ENCODE results near the gene ERF.

The ERF gene

GRCh38 chr19:42242069-42242511, 12.8 kb downstream of the ERF start:
- no peak for ATAC-seq
- no peak for TF ChIP-seq ESRRG (CRISPR knock-in tag; IDR thresholded peaks at IDR 0.05)
- no peak for TF ChIP-seq TCF4 (CRISPR knock-in tag; IDR thresholded peaks at IDR 0.05; ENCODE audit: borderline replicate concordance)
- TF ChIP-seq SNAI2 (CRISPR knock-in tag; IDR thresholded peaks at IDR 0.05) = no peak
- no peak for TF ChIP-seq BACH2 (CRISPR knock-in tag; IDR thresholded peaks at IDR 0.05; ENCODE audit: borderline replicate concordance)
- TF ChIP-seq, protein P1, sequence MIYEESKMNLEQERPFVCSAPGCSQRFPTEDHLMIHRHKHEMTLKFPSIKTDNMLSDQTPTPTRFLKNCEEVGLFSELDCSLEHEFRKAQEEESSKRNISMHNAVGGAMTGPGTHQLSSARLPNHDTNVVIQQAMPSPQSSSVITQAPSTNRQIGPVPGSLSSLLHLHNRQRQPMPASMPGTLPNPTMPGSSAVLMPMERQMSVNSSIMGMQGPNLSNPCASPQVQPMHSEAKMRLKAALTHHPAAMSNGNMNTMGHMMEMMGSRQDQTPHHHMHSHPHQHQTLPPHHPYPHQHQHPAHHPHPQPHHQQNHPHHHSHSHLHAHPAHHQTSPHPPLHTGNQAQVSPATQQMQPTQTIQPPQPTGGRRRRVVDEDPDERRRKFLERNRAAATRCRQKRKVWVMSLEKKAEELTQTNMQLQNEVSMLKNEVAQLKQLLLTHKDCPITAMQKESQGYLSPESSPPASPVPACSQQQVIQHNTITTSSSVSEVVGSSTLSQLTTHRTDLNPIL (CRISPR knock-in tag; IDR thresholded peaks at IDR 0.05; ENCODE audit: low read depth) = no peak
- no peak for TF ChIP-seq ZNF70 (CRISPR knock-in tag; IDR thresholded peaks at IDR 0.05)
- TF ChIP-seq ZFP3 (CRISPR knock-in tag; IDR thresholded peaks at IDR 0.05) = no peak
- TF ChIP-seq ZNF8 (CRISPR knock-in tag; IDR thresholded peaks at IDR 0.05) = no peak
- TF ChIP-seq CSDC2 (CRISPR knock-in tag; IDR thresholded peaks at IDR 0.05) = no peak
- TF ChIP-seq TOX (CRISPR knock-in tag; IDR thresholded peaks at IDR 0.05; ENCODE audit: borderline replicate concordance) = no peak
- TF ChIP-seq ARNTL (CRISPR knock-in tag; IDR thresholded peaks at IDR 0.05; ENCODE audit: borderline replicate concordance, low read depth) = no peak
- TF ChIP-seq PPARA (CRISPR knock-in tag; IDR thresholded peaks at IDR 0.05; ENCODE audit: borderline replicate concordance) = no peak
- TF ChIP-seq TSHZ2 (CRISPR knock-in tag; IDR thresholded peaks at IDR 0.05) = no peak
- no peak for TF ChIP-seq GLIS3 (CRISPR knock-in tag; IDR thresholded peaks at IDR 0.05)
- no peak for TF ChIP-seq ZNF565 (CRISPR knock-in tag; conservative IDR thresholded peaks at IDR 0.05; ENCODE audit: low read depth)
- no peak for TF ChIP-seq ZFP30 (CRISPR knock-in tag; IDR thresholded peaks at IDR 0.05)
- no peak for TF ChIP-seq PATZ1 (CRISPR knock-in tag; IDR thresholded peaks at IDR 0.05; ENCODE audit: borderline replicate concordance)
- TF ChIP-seq OSR1 (CRISPR knock-in tag; IDR thresholded peaks at IDR 0.05) = no peak

DNA sequence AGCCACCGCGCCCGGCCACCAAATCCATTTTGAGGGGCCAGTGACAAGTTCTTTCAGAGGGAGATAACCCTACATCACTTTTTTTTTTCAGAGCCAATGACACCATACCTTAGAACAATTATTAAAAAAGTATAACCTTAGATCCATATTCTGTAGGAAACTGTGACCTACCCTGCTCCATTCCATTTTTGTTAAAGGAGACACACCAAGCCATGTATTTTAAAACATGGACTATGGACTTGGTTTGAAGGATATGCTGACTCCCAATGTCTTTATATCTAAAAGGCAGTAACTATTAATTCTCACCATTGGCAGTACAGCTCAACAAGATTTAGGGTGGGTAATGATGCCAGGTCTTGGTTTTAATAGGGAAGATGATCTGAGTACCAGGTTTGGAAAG, 13.6 kb downstream of the ERF start:
- no peak for TF ChIP-seq ZNF8 (CRISPR knock-in tag; IDR thresholded peaks at IDR 0.05)
- no peak for TF ChIP-seq ZNF70 (CRISPR knock-in tag; IDR thresholded peaks at IDR 0.05)
- TF ChIP-seq GLIS3 (CRISPR knock-in tag; IDR thresholded peaks at IDR 0.05) = no peak
- TF ChIP-seq ARNTL (CRISPR knock-in tag; IDR thresholded peaks at IDR 0.05; ENCODE audit: borderline replicate concordance, low read depth) = no peak
- TF ChIP-seq ZFP30 (CRISPR knock-in tag; IDR thresholded peaks at IDR 0.05) = no peak
- TF ChIP-seq, protein P2, sequence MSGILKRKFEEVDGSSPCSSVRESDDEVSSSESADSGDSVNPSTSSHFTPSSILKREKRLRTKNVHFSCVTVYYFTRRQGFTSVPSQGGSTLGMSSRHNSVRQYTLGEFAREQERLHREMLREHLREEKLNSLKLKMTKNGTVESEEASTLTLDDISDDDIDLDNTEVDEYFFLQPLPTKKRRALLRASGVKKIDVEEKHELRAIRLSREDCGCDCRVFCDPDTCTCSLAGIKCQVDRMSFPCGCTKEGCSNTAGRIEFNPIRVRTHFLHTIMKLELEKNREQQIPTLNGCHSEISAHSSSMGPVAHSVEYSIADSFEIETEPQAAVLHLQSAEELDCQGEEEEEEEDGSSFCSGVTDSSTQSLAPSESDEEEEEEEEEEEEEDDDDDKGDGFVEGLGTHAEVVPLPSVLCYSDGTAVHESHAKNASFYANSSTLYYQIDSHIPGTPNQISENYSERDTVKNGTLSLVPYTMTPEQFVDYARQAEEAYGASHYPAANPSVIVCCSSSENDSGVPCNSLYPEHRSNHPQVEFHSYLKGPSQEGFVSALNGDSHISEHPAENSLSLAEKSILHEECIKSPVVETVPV (CRISPR knock-in tag; IDR thresholded peaks at IDR 0.05) = no peak
- no peak for TF ChIP-seq PATZ1 (CRISPR knock-in tag; IDR thresholded peaks at IDR 0.05; ENCODE audit: borderline replicate concordance)
- TF ChIP-seq TCF4 (CRISPR knock-in tag; IDR thresholded peaks at IDR 0.05; ENCODE audit: borderline replicate concordance) = no peak
- TF ChIP-seq CSDC2 (CRISPR knock-in tag; IDR thresholded peaks at IDR 0.05) = no peak
- no peak for TF ChIP-seq ESRRG (CRISPR knock-in tag; IDR thresholded peaks at IDR 0.05)
- no peak for TF ChIP-seq BACH2 (CRISPR knock-in tag; IDR thresholded peaks at IDR 0.05; ENCODE audit: borderline replicate concordance)
- no peak for TF ChIP-seq TOX (CRISPR knock-in tag; IDR thresholded peaks at IDR 0.05; ENCODE audit: borderline replicate concordance)
- TF ChIP-seq ZFP3 (CRISPR knock-in tag; IDR thresholded peaks at IDR 0.05) = no peak
- TF ChIP-seq, protein P1 (CRISPR knock-in tag; IDR thresholded peaks at IDR 0.05; ENCODE audit: low read depth) = no peak
- TF ChIP-seq ISL1 (CRISPR knock-in tag; IDR thresholded peaks at IDR 0.05) = no peak
- TF ChIP-seq ZNF565 (CRISPR knock-in tag; conservative IDR thresholded peaks at IDR 0.05; ENCODE audit: low read depth) = no peak
- TF ChIP-seq ZC3H10 (CRISPR knock-in tag; IDR thresholded peaks at IDR 0.05) = no peak
- no peak for TF ChIP-seq RARB (CRISPR knock-in tag; IDR thresholded peaks at IDR 0.05)
- no peak for TF ChIP-seq PPARA (CRISPR knock-in tag; IDR thresholded peaks at IDR 0.05; ENCODE audit: borderline replicate concordance)
- no peak for ATAC-seq

Measured in SK-N-SH treated with all-trans-retinoic acid at 6 μM for 48 hours (cell line).